Hematopoietic multipotent progenitor cell (in vitro differentiated cells): ENCODE results near the gene ATOH8. TPM values are rescaled to one million over a fixed set of nuclear protein-coding genes. Genes with fewer than 3 reads are reported as not detected.
A peak's percentile ranks its signal among the peaks of the same experiment; 100 is the strongest.
"Not testable (repeated sequence)": the region's sequence is repeated elsewhere in the genome, so short reads cannot be mapped to it uniquely, and the experiment has no call there.

Experiments
- DNase-seq, 3 donors: peaks; one replicate each; pipeline ENCODE4 v3.0.0-alpha.2; 2011 to 2015; ENCODE audit warnings: low read depth in 2 of 3, low spot score in 2 of 3
- small RNA-seq: library from RNA; depleted of rRNA; stranded (forward); fragments of <200 nt; gene quantifications from one replicate; pipeline ENCODE3, GENCODE V24; 2012
- total RNA-seq: library from RNA; depleted of rRNA; stranded (reverse); fragments of >200 nt; gene quantifications from one replicate; pipeline ENCODE4 v1.2.3, GENCODE V29; 2012

ATOH8 gene
- total RNA-seq, 1 donor, result under 0.01 TPM

DNA sequence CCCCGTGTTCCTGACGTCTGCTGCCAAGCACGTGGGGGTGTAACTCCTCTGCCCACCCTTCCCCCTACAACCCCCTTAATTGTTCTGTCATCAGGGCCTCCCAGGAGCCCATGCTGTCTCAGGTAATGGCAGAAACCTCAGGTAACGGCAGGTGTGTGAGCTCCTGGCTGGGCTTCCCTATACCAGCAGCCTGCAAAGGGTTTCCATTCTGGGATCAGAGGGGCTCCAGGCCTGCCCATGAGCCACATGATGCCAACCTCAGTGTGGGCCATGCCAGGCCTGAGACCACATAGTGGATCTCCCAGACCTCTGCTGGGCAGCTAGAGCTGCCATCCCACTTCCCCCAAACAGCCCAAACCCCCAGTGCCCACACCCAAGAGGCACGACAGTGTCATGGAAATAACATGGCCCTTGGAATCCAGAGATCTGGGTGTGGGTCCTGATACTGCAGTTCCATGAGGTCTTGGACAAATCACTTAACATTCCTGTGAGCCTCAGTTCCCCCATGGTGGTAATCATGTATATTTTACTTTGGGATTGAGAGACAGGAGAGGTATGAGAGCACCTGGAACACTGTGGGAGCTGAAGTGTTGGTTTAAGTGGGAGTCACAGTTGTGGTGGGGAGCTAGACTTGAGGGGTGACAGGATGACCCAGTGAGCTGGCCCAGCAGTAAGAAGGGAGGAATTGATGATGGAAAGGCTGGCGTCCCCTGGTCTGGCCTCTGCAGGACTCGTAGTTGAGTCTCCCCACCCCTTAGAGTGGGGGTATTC, 59.6 kb downstream of the ATOH8 start:
- DNase-seq, result no peak

DNA sequence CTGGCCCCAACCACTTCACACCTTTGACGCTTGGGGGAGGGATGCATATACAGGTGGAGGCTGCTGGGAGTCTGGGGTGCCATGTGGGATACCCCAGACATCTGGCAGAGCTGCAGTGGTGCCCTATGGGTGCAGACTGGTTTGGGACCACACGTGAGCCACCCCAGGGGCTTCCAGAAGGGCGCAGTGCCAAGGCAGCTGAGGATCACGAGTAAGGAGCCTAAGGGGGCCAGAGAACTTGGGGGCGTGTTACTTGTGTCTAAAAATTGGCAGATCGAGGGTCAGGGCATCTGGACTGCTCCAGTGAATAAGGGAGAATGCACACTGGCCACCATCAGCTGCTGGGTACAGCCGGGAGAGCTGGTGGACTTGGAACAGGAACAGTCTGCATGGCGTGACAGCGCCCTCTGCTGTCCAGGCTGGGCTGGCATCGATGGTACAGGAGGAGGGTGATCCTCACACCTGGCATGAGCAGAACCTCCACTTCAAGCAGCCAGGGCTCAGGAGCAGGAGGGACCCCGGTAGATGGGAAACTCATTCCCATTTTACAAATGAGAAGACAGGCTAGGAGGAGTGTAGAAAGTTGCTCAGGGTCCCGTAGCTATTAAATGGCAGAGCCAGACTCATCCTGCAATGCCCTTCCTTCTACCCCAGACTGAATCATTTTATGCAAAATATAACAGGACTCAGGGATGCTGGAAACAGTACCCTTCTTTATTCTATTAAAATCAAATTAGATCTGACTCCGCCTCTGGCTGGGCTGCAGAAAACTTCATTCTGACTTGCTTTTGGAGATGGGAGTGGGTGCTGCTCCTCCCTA, 60.4 kb downstream of the ATOH8 start:
- DNase-seq, result peak; percentile 50 to 88 (median 79)

DNA sequence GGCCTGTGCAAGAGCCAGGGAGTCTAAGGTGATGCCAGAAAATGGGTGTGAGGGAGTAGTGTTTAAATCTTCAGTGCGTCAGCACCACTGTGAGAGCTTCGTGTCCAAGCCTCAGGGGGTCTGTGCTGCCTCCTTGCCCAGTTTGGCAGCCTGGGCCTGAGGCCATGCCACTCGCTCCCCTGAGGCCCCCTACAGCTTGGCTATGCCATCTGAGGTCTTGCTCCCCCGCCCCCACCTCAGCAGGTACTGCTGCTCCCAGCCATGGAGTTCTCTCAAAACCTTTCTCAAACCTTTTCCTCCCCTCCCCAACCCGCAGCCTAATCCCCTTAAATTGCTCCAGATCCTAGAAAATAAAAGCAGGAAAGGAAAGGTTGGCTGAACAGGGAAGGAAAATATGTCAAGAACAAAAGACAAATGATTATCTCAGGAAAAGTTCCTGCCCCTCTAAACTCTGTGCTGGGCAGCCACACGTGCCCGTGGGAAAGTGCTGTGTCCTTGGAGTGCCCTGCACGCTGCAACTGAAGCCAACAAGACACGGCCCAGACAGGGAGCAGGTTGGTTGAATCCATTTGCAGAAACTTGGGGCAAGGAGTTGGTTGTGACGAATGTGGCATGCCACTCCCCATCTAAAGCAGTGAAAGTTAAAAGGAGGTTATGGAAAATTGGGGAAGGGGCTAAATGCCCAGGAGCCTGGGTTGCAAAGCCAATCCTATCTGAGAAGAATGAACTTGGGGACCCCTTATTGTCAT, 61.2 kb downstream of the ATOH8 start:
- DNase-seq, result no peak

DNA sequence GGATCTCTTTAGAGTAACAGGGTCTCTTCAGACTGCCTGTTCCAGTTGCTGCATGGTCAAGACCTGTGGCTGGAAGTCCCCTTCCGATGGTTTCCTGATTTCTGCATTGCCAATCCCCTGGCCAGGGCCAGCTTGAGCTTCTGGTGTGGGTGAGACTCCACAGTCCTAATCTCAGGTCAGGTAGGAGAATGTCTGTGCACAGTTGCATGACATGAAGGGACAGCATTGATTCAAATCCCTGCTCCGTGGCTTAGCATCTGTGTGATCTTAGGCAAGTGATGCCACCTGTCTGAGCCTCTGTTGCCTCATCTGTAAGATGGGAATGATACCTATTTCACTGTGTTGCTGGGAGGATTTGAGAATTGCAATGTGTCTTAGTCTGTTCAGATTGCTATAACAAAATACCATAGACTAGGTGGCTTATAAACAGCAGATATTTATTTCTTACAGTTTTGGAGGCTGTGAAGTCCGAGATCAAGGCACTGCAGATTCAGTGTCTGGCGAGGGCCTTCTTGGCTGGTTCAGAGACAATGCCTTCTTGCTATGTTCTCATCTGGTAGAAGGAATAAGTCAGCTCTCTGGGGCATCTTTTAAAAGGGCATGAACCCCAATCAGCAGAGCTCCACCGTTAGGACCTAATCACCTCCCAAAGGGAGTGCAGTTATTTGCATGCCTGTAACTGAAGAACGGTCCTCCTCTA, 66.2 kb downstream of the ATOH8 start:
- no peak for DNase-seq

DNA sequence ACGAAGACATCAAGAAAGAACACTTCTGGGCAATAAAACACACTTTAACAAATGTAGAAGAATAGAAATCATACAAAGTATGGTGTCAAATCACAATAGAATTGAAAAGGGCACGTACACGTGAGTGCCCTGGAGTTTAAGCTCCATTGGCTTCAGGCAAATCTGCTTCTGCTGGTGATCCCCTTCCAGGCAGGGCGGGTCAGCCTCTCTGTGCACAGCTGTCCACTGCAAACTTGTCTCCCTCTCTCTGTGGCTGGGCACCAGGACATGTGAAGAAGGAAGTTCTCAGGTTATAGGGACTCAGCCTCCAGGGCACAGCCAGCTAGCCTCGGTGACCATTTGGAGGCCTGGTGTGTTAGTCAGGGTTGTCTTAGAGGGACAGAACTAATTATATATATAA, 69.0 kb downstream of the ATOH8 start:
- DNase-seq, result no peak

DNA sequence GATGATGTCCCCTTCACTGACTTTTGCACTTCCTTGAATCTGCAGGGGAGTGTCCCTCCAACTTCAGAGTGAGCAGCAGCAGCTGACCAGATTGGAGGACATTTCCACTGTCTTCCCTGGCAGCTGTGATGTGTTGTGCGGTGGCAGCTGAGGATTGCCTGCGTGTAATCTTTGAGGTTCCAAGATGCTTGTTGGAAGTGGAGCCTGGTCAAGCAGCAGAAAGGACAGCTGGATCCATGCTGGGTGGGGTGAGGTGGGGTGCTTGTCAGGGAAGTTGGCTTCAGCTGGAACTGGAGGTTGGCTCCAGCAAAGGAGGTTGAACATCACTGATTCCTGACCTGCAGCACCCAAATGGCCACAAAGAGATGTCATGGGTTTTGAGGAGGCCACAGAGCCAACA, 70.2 kb downstream of the ATOH8 start:
- no peak for DNase-seq

DNA sequence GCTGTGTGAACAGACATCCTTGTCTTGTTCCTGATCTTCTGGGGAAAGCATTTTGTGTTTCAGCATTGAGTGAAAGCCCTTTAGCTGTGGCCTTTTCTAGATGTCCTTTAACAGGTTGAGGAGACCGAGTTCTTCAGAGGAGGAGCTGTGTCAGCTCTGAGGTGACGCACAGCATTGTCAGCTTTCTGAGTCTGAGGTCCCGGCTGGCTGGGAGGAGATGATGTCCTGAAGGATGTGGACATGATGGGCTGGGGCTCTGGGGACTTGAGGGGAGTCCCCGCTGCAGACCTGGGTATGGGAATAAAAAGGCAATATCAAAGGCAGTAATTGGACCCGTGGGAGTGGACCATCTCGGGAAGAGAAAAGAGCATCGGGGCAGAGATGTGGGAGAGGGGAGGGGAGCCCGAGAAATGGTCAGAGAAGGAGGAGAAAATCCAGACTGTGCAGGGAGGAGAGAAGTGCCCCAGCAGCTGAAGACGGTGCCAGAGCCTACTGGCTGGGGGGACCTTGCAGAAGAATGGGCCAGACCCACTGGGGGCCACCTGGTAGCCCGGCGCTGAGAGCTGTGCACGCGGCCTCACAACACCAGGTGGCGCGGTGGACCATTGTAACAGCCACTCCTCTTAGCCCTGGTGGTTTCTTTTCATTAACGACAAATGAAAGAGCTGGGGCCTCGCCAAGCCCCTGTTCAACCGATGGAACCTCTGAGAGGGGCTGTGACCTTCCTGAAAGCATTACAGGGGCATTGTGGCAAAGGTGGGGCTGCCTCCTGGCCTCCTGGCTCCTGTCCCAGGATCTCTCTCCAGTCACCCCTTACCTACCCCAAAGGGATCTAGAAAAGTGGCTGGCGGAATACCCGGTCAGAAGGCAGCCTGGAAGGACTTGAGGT, 73.4 kb downstream of the ATOH8 start:
- DNase-seq, result peak; percentile 66 to 87 (median 68)

DNA sequence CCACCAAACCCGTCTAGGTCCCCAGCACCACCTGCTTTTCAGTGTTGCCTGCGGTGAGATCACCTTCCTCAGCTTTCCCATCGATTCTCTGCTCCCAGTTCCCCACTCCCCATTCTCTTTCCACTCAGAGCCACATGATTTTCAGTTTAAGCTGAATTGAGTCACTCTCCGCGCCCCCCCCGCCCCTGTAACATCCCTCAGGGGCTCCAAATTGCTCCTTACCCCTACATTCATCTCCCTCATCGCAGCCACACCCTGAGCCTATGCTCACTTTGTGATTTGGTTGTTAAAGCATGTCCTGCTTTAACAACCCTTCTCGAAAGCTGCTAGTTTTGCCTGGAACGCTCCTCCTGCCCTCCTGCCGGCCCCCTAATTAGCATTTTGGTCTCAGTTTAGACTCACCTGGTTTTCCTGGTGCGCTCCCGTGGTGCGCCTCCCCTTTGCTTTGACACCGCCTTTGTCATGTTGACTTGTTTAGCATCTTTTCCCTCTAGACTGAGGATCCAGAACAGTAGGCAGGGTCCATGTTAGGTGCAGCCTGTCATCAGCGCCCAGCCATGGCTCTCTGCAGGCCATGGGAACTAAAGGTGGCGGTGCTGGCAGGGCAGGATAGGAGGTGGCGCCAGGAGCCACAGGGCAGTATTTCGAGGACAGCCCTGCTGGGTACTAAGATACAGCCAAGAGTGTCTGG, 74.2 kb downstream of the ATOH8 start:
- DNase-seq, result no peak

DNA sequence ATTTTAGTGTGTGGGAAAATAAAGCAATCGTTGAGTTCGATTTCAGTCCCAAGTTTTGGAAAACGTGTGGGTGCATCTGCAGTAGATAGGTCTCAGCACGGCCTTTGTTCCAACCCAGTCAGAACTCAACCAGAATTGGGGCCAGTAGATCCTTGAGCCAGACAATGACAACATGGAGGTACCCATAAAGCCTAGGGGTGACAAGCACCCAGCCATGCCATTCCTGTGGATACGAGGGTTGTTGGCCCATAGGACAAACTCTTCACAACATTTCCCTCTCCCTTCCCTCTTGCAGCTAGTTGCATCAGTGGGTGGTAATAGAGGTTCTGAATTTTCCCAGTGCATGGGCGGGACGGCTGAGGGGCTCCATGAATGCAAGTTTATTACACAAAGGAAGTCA, 74.9 kb downstream of the ATOH8 start:
- no peak for DNase-seq

DNA sequence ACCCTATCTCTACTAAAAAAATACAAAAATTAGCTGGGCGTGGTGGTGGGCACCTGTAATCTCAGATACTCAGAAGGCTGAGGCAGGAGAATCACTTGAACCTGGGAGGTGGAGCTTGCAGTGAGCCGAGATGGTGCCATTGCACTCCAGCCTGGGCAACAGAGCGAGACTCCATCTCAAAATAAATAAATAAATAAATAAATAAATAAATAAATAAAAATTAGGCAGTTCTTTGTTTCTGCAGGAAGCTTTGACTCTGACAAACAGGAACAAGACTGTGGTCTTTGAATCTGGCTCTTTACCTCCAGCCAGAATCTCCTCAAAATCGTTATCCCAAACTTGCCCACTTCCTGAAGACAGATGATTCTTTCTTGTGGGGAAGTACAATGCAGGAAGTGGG, 75.6 kb downstream of the ATOH8 start:
- DNase-seq, result not testable (repeated sequence)

DNA sequence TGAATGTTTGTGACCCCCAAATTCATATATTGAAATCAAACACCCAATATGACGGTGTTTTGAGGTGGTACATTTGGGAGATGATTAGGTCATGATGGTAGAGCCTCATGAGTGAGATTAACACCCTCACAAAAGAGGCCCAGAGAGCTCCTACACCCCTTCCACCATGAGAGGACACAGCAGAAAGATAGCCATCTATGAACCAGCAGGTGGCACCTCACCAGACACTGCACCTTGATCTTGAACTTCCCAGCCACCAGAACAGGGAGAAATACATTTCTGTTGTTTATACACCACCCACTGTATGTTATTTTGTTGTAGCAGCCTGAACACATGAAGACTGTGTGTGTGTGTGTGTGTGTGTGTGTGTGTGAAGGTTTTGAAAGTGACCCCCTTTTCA, 76.9 kb downstream of the ATOH8 start:
- no peak for DNase-seq

DNA sequence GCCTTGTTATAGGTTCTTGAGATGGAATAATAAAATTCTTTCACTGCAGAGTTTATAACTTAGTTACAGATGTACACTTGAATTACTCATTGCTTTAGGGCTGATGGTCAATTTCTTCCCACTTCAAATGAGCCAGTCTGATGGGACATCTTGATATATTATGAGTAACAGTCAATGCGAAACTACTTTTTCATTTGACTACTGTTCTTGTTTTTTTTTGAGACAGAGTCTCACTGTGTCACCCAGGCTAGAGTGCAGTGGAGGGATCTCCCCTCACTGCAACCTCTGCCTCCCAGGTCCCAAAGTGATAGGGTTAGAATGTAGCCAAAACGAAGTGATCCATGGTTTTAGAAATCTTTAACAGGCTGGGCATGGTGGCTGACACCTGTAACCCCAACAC, 77.9 kb downstream of the ATOH8 start:
- no peak for DNase-seq

DNA sequence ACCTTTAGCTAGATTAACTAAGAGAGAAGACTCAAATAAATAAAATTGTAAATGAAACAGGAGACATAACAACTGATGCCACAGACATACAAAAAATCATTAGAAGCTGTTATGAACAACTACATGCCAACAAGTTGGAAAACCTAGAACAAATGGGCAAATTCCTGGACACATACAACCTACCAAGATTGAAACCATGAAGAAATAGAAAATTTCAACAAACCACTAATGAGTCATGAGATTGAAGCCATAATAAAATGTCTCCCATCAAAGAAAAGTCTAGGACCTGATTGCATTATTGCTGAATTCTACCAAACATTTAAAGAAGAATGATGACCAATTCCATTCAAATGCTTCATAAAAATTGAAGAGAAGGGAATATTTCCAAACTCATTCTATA, 80.7 kb downstream of the ATOH8 start:
- no peak for DNase-seq

Small RNA genes within 50 kb of the gene (small RNA-seq; reads per million reads assigned to genes)
- gene MIR6071 (not detected), gene RN7SKP83 (not detected), gene RNU1-38P (not detected)

Other genes with a start within 250 kb of the ATOH8 start
- 140 TPM for gene MAT2A, start 214.8 kb upstream of the ATOH8 start, total RNA-seq
- 20.7 TPM for gene GGCX, start 192.5 kb upstream of the ATOH8 start, total RNA-seq
- gene VAMP8, start 176.4 kb upstream of the ATOH8 start, total RNA-seq, result 96.1 TPM
- 38.0 TPM for gene VAMP5, start 169.6 kb upstream of the ATOH8 start, total RNA-seq
- 145 TPM for gene RNF181, start 158.2 kb upstream of the ATOH8 start, total RNA-seq
- 21.5 TPM for gene TMEM150A, start 151.3 kb upstream of the ATOH8 start, total RNA-seq
- 34.2 TPM for gene C2orf68, start 141.9 kb upstream of the ATOH8 start, total RNA-seq
- gene USP39, start 137.8 kb upstream of the ATOH8 start, total RNA-seq, result 59.8 TPM
- gene SFTPB, start 85.8 kb upstream of the ATOH8 start, total RNA-seq, result not detected
- 0.27 TPM for gene GNLY, start 59.6 kb upstream of the ATOH8 start, total RNA-seq
- gene ST3GAL5, start 135.0 kb downstream of the ATOH8 start, total RNA-seq, result 4.0 TPM